HCT116 (cell line): ENCODE measurements around the gene ZNF189. TPM values are rescaled to one million over a fixed set of nuclear protein-coding genes. Genes with fewer than 3 reads are reported as not detected.

Experiments
- ATAC-seq: fragments of 200-7000 bp; cut with Tn5 transposase; 2 replicates; pipeline ENCODE4 v1.9.1; 2020; ENCODE audit warnings: mild to moderate bottlenecking, moderate library complexity
- BruUV-seq: library from RNA; stranded (reverse); fragments of 400-500 nt; replicated peaks from 2 replicates; lab custom pipeline; 2021; lab: Mats Ljungman, UMichigan
- CTCF ChIA-PET: fragments of 300-600 bp; sonication (Branson Sonifier 250); formaldehyde crosslinking; loops from one replicate; lab custom pipeline; 2021; ENCODE audit warnings: antibody characterized with exemption; lab: Charles Lee
- POLR2A ChIA-PET: fragments of 300-600, 350-600 bp; sonication (Branson Sonifier 250); formaldehyde crosslinking; loops from one replicate; lab custom pipeline; 2021; ENCODE audit warnings: antibody characterized with exemption; lab: Charles Lee
- RAD21 ChIA-PET, 2 experiments: fragments of 300-600 bp; sonication (Branson Sonifier 250); formaldehyde crosslinking; loops; one replicate each; lab custom pipeline; 2023; ENCODE audit warnings: low total read pairs in 2 of 2; ENCODE audit not compliant: uncharacterized antibody in 2 of 2, unreplicated experiment in 2 of 2, low non-redundant PET in 1 of 2; lab: Charles Lee
- DNase-seq: peaks from one replicate; pipeline ENCODE4 v3.0.0-alpha.2; 2010; ENCODE audit warnings: low read depth, low spot score
- H2AFZ ChIP-seq: fragments of 200-600 bp; shearing (Covaris generic), sonication (generic); 2 replicates; pipeline ENCODE4 v1.6.1; 2017; ENCODE audit warnings: low read depth, mixed run types, mixed read lengths, antibody characterized with exemption, low read length; ENCODE audit not compliant: poor library complexity, severe bottlenecking
- H3K27ac ChIP-seq: 2 replicates; pipeline ENCODE4 v1.5.1; 2012; ENCODE audit warnings: low read depth, low read length
- H3K27me3 ChIP-seq: fragments of 200-600 bp; sonication (generic); 2 replicates; pipeline ENCODE4 v1.6.1; 2016; ENCODE audit warnings: mixed run types, low read length, mixed read lengths; ENCODE audit not compliant: insufficient read depth
- H3K36me3 ChIP-seq, 2 experiments: fragments of 200-500 bp in 1 of 2; fragments of 200-600 bp in 1 of 2; sonication (Bioruptor generic) in 1 of 2; sonication (generic) in 1 of 2; 2 replicates each; pipeline versions ENCODE4 v1.5.1 to v1.6.1; 2014 to 2016; ENCODE audit warnings: low read length in 2 of 2, inconsistent platforms in 1 of 2, mixed read lengths in 1 of 2, mixed run types in 1 of 2; ENCODE audit not compliant: insufficient read depth in 2 of 2, control insufficient read depth in 1 of 2
- H3K4me1 ChIP-seq, 2 experiments: fragments of 200-600 bp in 1 of 2; sonication (generic) in 1 of 2; 2 replicates each; pipeline versions ENCODE4 v1.5.1 to v1.6.1; 2012 to 2017; ENCODE audit warnings: low read length in 2 of 2, inconsistent platforms in 1 of 2, mild to moderate bottlenecking in 1 of 2, mixed read lengths in 1 of 2, mixed run types in 1 of 2, moderate library complexity in 1 of 2; ENCODE audit not compliant: insufficient read depth in 2 of 2, control insufficient read depth in 1 of 2
- H3K4me2 ChIP-seq: fragments of 200-600 bp; sonication (generic); 2 replicates; pipeline ENCODE4 v1.6.1; 2017; ENCODE audit warnings: mixed run types, low read length, mixed read lengths
- H3K4me3 ChIP-seq, 2 experiments: fragments of 200-600 bp in 1 of 2; sonication (generic) in 1 of 2; replicated peaks in 1 of 2; 2 replicates each; pipeline ENCODE4 v1.5.1; 2011 to 2016; ENCODE audit warnings: low read length in 2 of 2, control low read depth in 1 of 2, low read depth in 1 of 2, mild to moderate bottlenecking in 1 of 2, mixed read lengths in 1 of 2, mixed run types in 1 of 2
- H3K79me2 ChIP-seq: fragments of 200-600 bp; sonication (generic); 2 replicates; pipeline ENCODE4 v1.6.1; 2017; ENCODE audit warnings: mild to moderate bottlenecking, mixed run types, low read length, moderate library complexity, mixed read lengths; ENCODE audit not compliant: insufficient read depth
- H3K9ac ChIP-seq: fragments of 200-600 bp; sonication (generic); 2 replicates; pipeline ENCODE4 v1.6.1; 2016; ENCODE audit warnings: low read length, mixed read lengths
- H3K9me2 ChIP-seq: fragments of 200-600 bp; sonication (generic), shearing (Covaris generic); 2 replicates; pipeline ENCODE4 v1.6.1; 2017; ENCODE audit warnings: mixed run types, mild to moderate bottlenecking, moderate library complexity; ENCODE audit not compliant: insufficient read depth
- H3K9me3 ChIP-seq, 2 experiments: fragments of 200-500 bp in 1 of 2; fragments of 200-600 bp in 1 of 2; sonication (Bioruptor generic) in 1 of 2; sonication (generic) in 1 of 2; 2 replicates each; pipeline ENCODE4 v1.6.1; 2014 to 2017; ENCODE audit warnings: low read length in 2 of 2, mixed read lengths in 2 of 2, inconsistent platforms in 1 of 2, low read depth in 1 of 2, mild to moderate bottlenecking in 1 of 2, mixed run types in 1 of 2, moderate library complexity in 1 of 2; ENCODE audit not compliant: control insufficient read depth in 1 of 2, insufficient read depth in 1 of 2
- H4K20me1 ChIP-seq: fragments of 200-600 bp; sonication (generic), shearing (Covaris generic); 2 replicates; pipeline ENCODE4 v1.6.1; 2017; ENCODE audit warnings: mixed run types, mild to moderate bottlenecking, moderate library complexity; ENCODE audit not compliant: insufficient read depth
- EGR1 ChIP-seq: IDR thresholded peaks from 2 replicates; pipeline ENCODE4 v1.6.1; 2012; ENCODE audit warnings: low read depth
- ELF1 ChIP-seq: IDR thresholded peaks from 2 replicates; pipeline ENCODE4 v1.6.1; 2012; ENCODE audit warnings: low read depth, borderline replicate concordance
- EZH2 ChIP-seq: fragments of 200-600 bp; sonication (generic); IDR thresholded peaks from 2 replicates; pipeline ENCODE4 v1.6.1; 2017; ENCODE audit warnings: antibody characterized with exemption, mixed run types
- FOSL1 ChIP-seq: IDR thresholded peaks from 2 replicates; pipeline ENCODE4 v1.6.1; 2012; ENCODE audit warnings: low read depth
- JUND ChIP-seq: IDR thresholded peaks from 2 replicates; pipeline ENCODE4 v1.6.1; 2012
- POLR2A ChIP-seq: IDR thresholded peaks from 2 replicates; pipeline ENCODE4 v1.7.0; 2011; ENCODE audit warnings: borderline replicate concordance; ENCODE audit not compliant: insufficient read depth, insufficient read length; ENCODE audit errors: extremely low read depth
- POLR2AphosphoS5 ChIP-seq: IDR thresholded peaks from 2 replicates; pipeline ENCODE4 v1.6.1; 2011; ENCODE audit warnings: mild to moderate bottlenecking, low read depth, low read length, moderate library complexity
- RAD21 ChIP-seq: IDR thresholded peaks from 2 replicates; pipeline ENCODE4 v1.6.1; 2012; ENCODE audit warnings: low read depth, mild to moderate bottlenecking
- SP1 ChIP-seq: IDR thresholded peaks from 2 replicates; pipeline ENCODE4 v1.6.1; 2012; ENCODE audit warnings: low read depth
- YY1 ChIP-seq: IDR thresholded peaks from 2 replicates; pipeline ENCODE4 v1.6.1; 2011; ENCODE audit warnings: low read length, low read depth, moderate library complexity, mild to moderate bottlenecking; ENCODE audit not compliant: insufficient replicate concordance; ENCODE audit errors: extremely low read depth
- intact Hi-C: fragments of 100-400 bp; cut with micrococcal nuclease; formaldehyde crosslinking; loops from 2 replicates; pipeline ENCODE4 v1.10.0; 2022
- total RNA-seq: library from RNA; stranded (reverse); gene quantifications from one replicate; pipeline ENCODE4 v1.2.1, GENCODE V29; 2021; ENCODE audit not compliant: unreplicated experiment
- TF ChIP-seq, protein P1 (sequence below), 3 experiments: fragments of 200-600 bp in 1 of 3; sonication (generic) in 1 of 3; IDR thresholded peaks in 2 of 3; conservative IDR thresholded peaks in 1 of 3; 2 replicates each; pipeline ENCODE4 v1.5.1; 2012 to 2017; ENCODE audit warnings: low read depth in 2 of 3, low read length in 2 of 3, antibody characterized with exemption in 1 of 3, borderline replicate concordance in 1 of 3, control low read depth in 1 of 3, mild to moderate bottlenecking in 1 of 3, mixed read lengths in 1 of 3, mixed run types in 1 of 3, moderate library complexity in 1 of 3; ENCODE audit not compliant: insufficient read depth in 1 of 3
- TF ChIP-seq, protein P2 (sequence below): IDR thresholded peaks from 2 replicates; pipeline ENCODE4 v1.6.1; 2012
- TF ChIP-seq, protein P3 (sequence below): IDR thresholded peaks from 2 replicates; pipeline ENCODE4 v1.6.1; 2012; ENCODE audit warnings: low read depth

ZNF189 gene
- total RNA-seq, 1 experiment from 2014 or later: 10.6 TPM

GRCh38 chr9:101381833-101382342, 16.8 kb upstream of the ZNF189 start:
- CTCF ChIA-PET: no interaction called here

More at GRCh38 chr9:101381833-101382342, 16.8 kb upstream of the ZNF189 start:
- no peaks in the 10 kb centered on the region for H3K4me1 ChIP-seq
- no peaks in the 10 kb centered on the region for H3K79me2 ChIP-seq
- H3K4me2 ChIP-seq: no peak overlapping the region
- no peaks in the 10 kb centered on the region for H3K9me3 ChIP-seq
- no peak overlapping the region for H2AFZ ChIP-seq
- intact Hi-C loops: no loop called here
- ChIA-PET POLR2A (no interaction called here), RAD21 (no interaction called here)
- no peaks in the 10 kb centered on the region for H3K9me2 ChIP-seq
- H3K9ac ChIP-seq: no peak overlapping the region
- TF ChIP-seq EGR1 (no peak), SP1 (no peak), EZH2 (no peak), RAD21 (no peak), YY1 (no peak), POLR2A (no peak), ELF1 (no peak), POLR2AphosphoS5 (no peak), FOSL1 (no peak), JUND (no peak)
- TF ChIP-seq, protein P1, sequence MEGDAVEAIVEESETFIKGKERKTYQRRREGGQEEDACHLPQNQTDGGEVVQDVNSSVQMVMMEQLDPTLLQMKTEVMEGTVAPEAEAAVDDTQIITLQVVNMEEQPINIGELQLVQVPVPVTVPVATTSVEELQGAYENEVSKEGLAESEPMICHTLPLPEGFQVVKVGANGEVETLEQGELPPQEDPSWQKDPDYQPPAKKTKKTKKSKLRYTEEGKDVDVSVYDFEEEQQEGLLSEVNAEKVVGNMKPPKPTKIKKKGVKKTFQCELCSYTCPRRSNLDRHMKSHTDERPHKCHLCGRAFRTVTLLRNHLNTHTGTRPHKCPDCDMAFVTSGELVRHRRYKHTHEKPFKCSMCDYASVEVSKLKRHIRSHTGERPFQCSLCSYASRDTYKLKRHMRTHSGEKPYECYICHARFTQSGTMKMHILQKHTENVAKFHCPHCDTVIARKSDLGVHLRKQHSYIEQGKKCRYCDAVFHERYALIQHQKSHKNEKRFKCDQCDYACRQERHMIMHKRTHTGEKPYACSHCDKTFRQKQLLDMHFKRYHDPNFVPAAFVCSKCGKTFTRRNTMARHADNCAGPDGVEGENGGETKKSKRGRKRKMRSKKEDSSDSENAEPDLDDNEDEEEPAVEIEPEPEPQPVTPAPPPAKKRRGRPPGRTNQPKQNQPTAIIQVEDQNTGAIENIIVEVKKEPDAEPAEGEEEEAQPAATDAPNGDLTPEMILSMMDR (IDR thresholded peaks at IDR 0.05 in 2 of 3, conservative IDR thresholded peaks at IDR 0.05 in 1 of 3; ENCODE audit: borderline replicate concordance in 1 of 3, insufficient read depth in 1 of 3, low read depth in 2 of 3, low read length in 2 of 3): no peak
- TF ChIP-seq, protein P2, sequence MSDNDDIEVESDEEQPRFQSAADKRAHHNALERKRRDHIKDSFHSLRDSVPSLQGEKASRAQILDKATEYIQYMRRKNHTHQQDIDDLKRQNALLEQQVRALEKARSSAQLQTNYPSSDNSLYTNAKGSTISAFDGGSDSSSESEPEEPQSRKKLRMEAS: no peak
- TF ChIP-seq, protein P3, sequence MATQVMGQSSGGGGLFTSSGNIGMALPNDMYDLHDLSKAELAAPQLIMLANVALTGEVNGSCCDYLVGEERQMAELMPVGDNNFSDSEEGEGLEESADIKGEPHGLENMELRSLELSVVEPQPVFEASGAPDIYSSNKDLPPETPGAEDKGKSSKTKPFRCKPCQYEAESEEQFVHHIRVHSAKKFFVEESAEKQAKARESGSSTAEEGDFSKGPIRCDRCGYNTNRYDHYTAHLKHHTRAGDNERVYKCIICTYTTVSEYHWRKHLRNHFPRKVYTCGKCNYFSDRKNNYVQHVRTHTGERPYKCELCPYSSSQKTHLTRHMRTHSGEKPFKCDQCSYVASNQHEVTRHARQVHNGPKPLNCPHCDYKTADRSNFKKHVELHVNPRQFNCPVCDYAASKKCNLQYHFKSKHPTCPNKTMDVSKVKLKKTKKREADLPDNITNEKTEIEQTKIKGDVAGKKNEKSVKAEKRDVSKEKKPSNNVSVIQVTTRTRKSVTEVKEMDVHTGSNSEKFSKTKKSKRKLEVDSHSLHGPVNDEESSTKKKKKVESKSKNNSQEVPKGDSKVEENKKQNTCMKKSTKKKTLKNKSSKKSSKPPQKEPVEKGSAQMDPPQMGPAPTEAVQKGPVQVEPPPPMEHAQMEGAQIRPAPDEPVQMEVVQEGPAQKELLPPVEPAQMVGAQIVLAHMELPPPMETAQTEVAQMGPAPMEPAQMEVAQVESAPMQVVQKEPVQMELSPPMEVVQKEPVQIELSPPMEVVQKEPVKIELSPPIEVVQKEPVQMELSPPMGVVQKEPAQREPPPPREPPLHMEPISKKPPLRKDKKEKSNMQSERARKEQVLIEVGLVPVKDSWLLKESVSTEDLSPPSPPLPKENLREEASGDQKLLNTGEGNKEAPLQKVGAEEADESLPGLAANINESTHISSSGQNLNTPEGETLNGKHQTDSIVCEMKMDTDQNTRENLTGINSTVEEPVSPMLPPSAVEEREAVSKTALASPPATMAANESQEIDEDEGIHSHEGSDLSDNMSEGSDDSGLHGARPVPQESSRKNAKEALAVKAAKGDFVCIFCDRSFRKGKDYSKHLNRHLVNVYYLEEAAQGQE: no peak
- no peaks in the 10 kb centered on the region for H3K27me3 ChIP-seq
- H4K20me1 ChIP-seq: no peaks in the 10 kb centered on the region
- ATAC-seq: no peak
- no peaks in the 10 kb centered on the region for H3K36me3 ChIP-seq
- no peak overlapping the region for H3K27ac ChIP-seq
- H3K4me3 ChIP-seq: no peak overlapping the region
- no TSS peak for BruUV-seq
- no peak for DNase-seq
